Measurements from ENCODE around the gene BDKRB2. TPM values are rescaled to one million over a fixed set of nuclear protein-coding genes. Genes with fewer than 3 reads are reported as not detected.

The BDKRB2 gene
- total and polyA plus RNA-seq, 2 of the 8 experiments (the other 6 are each of a cell fraction or from before 2014, with no cell fraction given), result 0.13 to 0.21 TPM

GRCh38 chr14:96265383-96266095 lies 60.9 kb downstream of the BDKRB2 start:
- Histone ChIP-seq H3K18ac (ENCODE audit: extremely low read depth, low read length) (no peak overlapping the region), H3K9me3 (ENCODE audit: insufficient read depth in 2 of 2, low read depth in 1 of 2, low read length in 1 of 2) (no peaks in the 10 kb centered on the region), H2AFZ (ENCODE audit: low read length) (no peak overlapping the region), H4K8ac (ENCODE audit: extremely low read depth, insufficient read depth, low read length) (no peak overlapping the region), H3K4ac (replicated peaks; ENCODE audit: insufficient read length, low read depth, low read length) (no peak overlapping the region), H3K56ac (replicated peaks; ENCODE audit: insufficient read length, low read depth, low read length) (no peak overlapping the region), H3K23me2 (ENCODE audit: low read depth, low read length) (no peaks in the 10 kb centered on the region), H3K27me3 (replicated peaks in 1 of 4; ENCODE audit: control insufficient read depth in 3 of 4, extremely low read depth in 1 of 4, insufficient read depth in 3 of 4, low read length in 3 of 4) (no peaks in the 10 kb centered on the region), H3K23ac (ENCODE audit: insufficient read length) (no peak overlapping the region), H4K91ac (replicated peaks; ENCODE audit: insufficient read length, low read length) (no peak overlapping the region), H3K9ac (replicated peaks in 1 of 4; ENCODE audit: extremely low read depth in 1 of 4, low read depth in 3 of 4, low read length in 3 of 4) (no peak overlapping the region), H3K4me1 (replicated peaks in 1 of 4; ENCODE audit: control insufficient read depth in 3 of 4, insufficient read depth in 4 of 4, low read length in 3 of 4) (no peaks in the 10 kb centered on the region), H3K27ac (ENCODE audit: low read depth, low read length) (no peak overlapping the region), H2BK20ac (ENCODE audit: low read length) (no peak overlapping the region), H3K79me2 (ENCODE audit: control insufficient read depth in 1 of 2, insufficient read depth in 2 of 2, low read length in 2 of 2) (no peaks in the 10 kb centered on the region), H4K20me1 (replicated peaks in 1 of 2; ENCODE audit: control insufficient read depth in 1 of 2, insufficient read depth in 2 of 2, low read length in 2 of 2) (no peaks in the 10 kb centered on the region), H3K4me3 (ENCODE audit: extremely low read depth in 1 of 4, insufficient read depth in 2 of 4, low read depth in 3 of 4, low read length in 4 of 4) (no peak overlapping the region), H2BK5ac (ENCODE audit: low read depth, low read length) (no peak overlapping the region), H3K4me2 (ENCODE audit: insufficient read depth in 1 of 2, low read depth in 2 of 2, low read length in 2 of 2) (no peak overlapping the region), H3K14ac (ENCODE audit: insufficient read length) (no peak overlapping the region), H2BK120ac (replicated peaks; ENCODE audit: low read depth, low read length) (no peak overlapping the region), H3K79me1 (ENCODE audit: low read depth, low read length) (no peaks in the 10 kb centered on the region), H2BK12ac (ENCODE audit: low read depth, low read length) (no peak overlapping the region), H4K5ac (ENCODE audit: insufficient read length, low read depth, low read length) (no peak overlapping the region), H2BK15ac (ENCODE audit: low read length) (no peak overlapping the region), H2AK5ac (ENCODE audit: low read depth, low read length) (no peak overlapping the region), H3K36me3 (ENCODE audit: control insufficient read depth in 2 of 4, insufficient read depth in 4 of 4, low read length in 3 of 4) (no peaks in the 10 kb centered on the region)
- ChIA-PET POLR2A (ENCODE audit: partially characterized antibody) (no interaction called here), CTCF (ENCODE audit: partially characterized antibody) (interaction anchor here (0.6 to 7.1 kb wide), 13 partner anchors 9 to 166 kb away, joined by 3 to 67 read pairs (median 4); partner anchors contain the start of gene BDKRB1)
- FAIRE-seq (no peak), DNase-seq (ENCODE audit: low read depth in 1 of 2, low spot score in 2 of 2) (no peak)
- 77% methylated on average over 14 of the region's 16 CpGs; no CpG with 5 or more reads in 1 of the 2 experiments for WGBS, 2 experiments (ENCODE audit: extremely low coverage in 1 of 2, insufficient coverage in 1 of 2, insufficient read length in 1 of 2, insufficient replicate concordance in 2 of 2, low coverage in 1 of 2, low lambda C conversion rate in 2 of 2, missing lambda C conversion rate in 1 of 2)
- TF ChIP-seq EZH2 (IDR thresholded peaks at IDR 0.05; ENCODE audit: low read depth, low read length, severe bottlenecking) (no peak), GTF2F1 (IDR thresholded peaks at IDR 0.05; ENCODE audit: borderline replicate concordance, low read depth, low read length) (no peak), SP1 (IDR thresholded peaks at IDR 0.05; ENCODE audit: low read depth, low read length) (no peak), RXRA (IDR thresholded peaks at IDR 0.05; ENCODE audit: insufficient read depth, low read depth, low read length) (no peak), CHD1 (IDR thresholded peaks at IDR 0.05; ENCODE audit: low read depth, low read length) (no peak), CREB1 (IDR thresholded peaks at IDR 0.05) (no peak), CBX5 (IDR thresholded peaks at IDR 0.05; ENCODE audit: low read depth, low read length) (no peak)

Measured in H1 (cell line).